Prostate gland (tissue), 2 donors: Measurements from ENCODE around the gene PHF20. TPM values are rescaled to one million over a fixed set of nuclear protein-coding genes. Genes with fewer than 3 reads are reported as not detected.

Experiments
- DNase-seq: peaks from one replicate; pipeline ENCODE4 v3.0.0-alpha.2; 2019; ENCODE audit warnings: low spot score
- H3K27ac ChIP-seq, 2 donors: fragments of 200-600 bp; sonication (generic); 2 replicates each; pipeline ENCODE4 v1.5.1; 2017 to 2019
- H3K27me3 ChIP-seq: fragments of 200-600 bp; sonication (generic); replicated peaks from 2 replicates; pipeline ENCODE4 v1.5.1; 2019; ENCODE audit not compliant: insufficient read depth
- H3K36me3 ChIP-seq, 2 donors: fragments of 200-600 bp; sonication (generic); 1 replicate in 1 of 2; 2 replicates in 1 of 2; pipeline versions ENCODE4 v1.5.1 to v1.8.1; 2017 to 2019
- H3K4me1 ChIP-seq: fragments of 200-600 bp; sonication (generic); replicated peaks from 2 replicates; pipeline ENCODE4 v1.5.1; 2019
- H3K4me3 ChIP-seq, 2 donors: fragments of 200-600 bp; sonication (generic); 2 replicates each; pipeline ENCODE4 v1.5.1; 2017 to 2019
- H3K9me3 ChIP-seq: fragments of 200-600 bp; sonication (generic); 2 replicates; pipeline ENCODE4 v1.5.1; 2017
- CTCF ChIP-seq, 4 experiments: fragments of 200-600 bp in 2 of 4; fragments of 450-650 bp in 2 of 4; sonication (generic) in 2 of 4; IDR thresholded peaks; 1 replicate in 3 of 4; 2 replicates in 1 of 4; pipeline ENCODE4 v1.5.1; 2016 to 2019; ENCODE audit warnings: antibody characterized with exemption in 4 of 4, mild to moderate bottlenecking in 2 of 4, moderate library complexity in 2 of 4
- POLR2A ChIP-seq: fragments of 450-650 bp; IDR thresholded peaks from one replicate; pipeline ENCODE4 v1.6.1; 2016; ENCODE audit warnings: antibody characterized with exemption, mild to moderate bottlenecking
- POLR2AphosphoS5 ChIP-seq: sonication (generic); formaldehyde crosslinking; IDR thresholded peaks from one replicate; pipeline ENCODE4 v1.6.1; 2017; ENCODE audit warnings: antibody characterized with exemption
- WGBS: methylation state at CpG from one replicate; pipeline ENCODE4 v1.1.5; 2018; 5-methylcytosine and 5-hydroxymethylcytosine counted together
- intact Hi-C: fragments of 100-400 bp; cut with DNase I; formaldehyde crosslinking; loops from one replicate; pipeline ENCODE4 v1.14.2; 2022
- total RNA-seq, 2 donors: library from RNA; depleted of rRNA; stranded (reverse); fragments of >200 nt; gene quantifications; one replicate each; pipeline ENCODE4 v1.1.0, GENCODE V29; 2016

The PHF20 gene
- total RNA-seq, 2 donors from 2014 or later: 34.7 to 61.1 TPM

- TF ChIP-seq POLR2A (no peak), POLR2AphosphoS5 (no peak), CTCF (IDR thresholded peaks at IDR 0.05) (no peak)
- intact Hi-C loops: no loop called here
- Histone ChIP-seq H3K36me3 (no peaks in the 10 kb centered on the region), H3K27ac (no peak overlapping the region), H3K4me1 (no peaks in the 10 kb centered on the region), H3K4me3 (no peak overlapping the region), H3K9me3 (no peaks in the 10 kb centered on the region), H3K27me3 (no peaks in the 10 kb centered on the region)
- WGBS: 91% methylated on average over 2 of the region's 2 CpGs
- DNase-seq: no peak
Measured at GRCh38 chr20:35807877-35808276, 36.1 kb downstream of the PHF20 start.

- 82% methylated on average over 2 of the region's 2 CpGs for WGBS
- Histone ChIP-seq H3K27ac (no peak overlapping the region), H3K4me1 (no peaks in the 10 kb centered on the region), H3K36me3 (no peaks in the 10 kb centered on the region), H3K4me3 (no peak overlapping the region), H3K9me3 (no peaks in the 10 kb centered on the region), H3K27me3 (no peaks in the 10 kb centered on the region)
- DNase-seq: no peak
- intact Hi-C loops: no loop called here
- TF ChIP-seq POLR2AphosphoS5: no peak
- no peak for TF ChIP-seq POLR2A
- TF ChIP-seq CTCF (IDR thresholded peaks at IDR 0.05): no peak
Measured at GRCh38 chr20:35820715-35821114, 48.9 kb downstream of the PHF20 start.

GRCh38 chr20:35821807-35822242 is 50.0 kb downstream of the PHF20 start:
- TF ChIP-seq POLR2A (no peak), POLR2AphosphoS5 (no peak), CTCF (IDR thresholded peaks at IDR 0.05) (no peak)
- intact Hi-C loops: no loop called here
- DNase-seq: no peak
- 95% methylated on average over 8 of the region's 8 CpGs for WGBS
- Histone ChIP-seq H3K27ac (no peak overlapping the region), H3K4me3 (no peak overlapping the region), H3K9me3 (no peaks in the 10 kb centered on the region), H3K4me1 (no peaks in the 10 kb centered on the region), H3K36me3 (no peaks in the 10 kb centered on the region), H3K27me3 (no peaks in the 10 kb centered on the region)

- Histone ChIP-seq H3K9me3 (no peaks in the 10 kb centered on the region), H3K36me3 (no peaks in the 10 kb centered on the region), H3K27me3 (no peaks in the 10 kb centered on the region), H3K27ac (no peak overlapping the region), H3K4me1 (no peaks in the 10 kb centered on the region), H3K4me3 (no peak overlapping the region)
- 83% methylated on average over 6 of the region's 6 CpGs for WGBS
- TF ChIP-seq CTCF (IDR thresholded peaks at IDR 0.05): no peak
- no peak for TF ChIP-seq POLR2AphosphoS5
- no peak for TF ChIP-seq POLR2A
- intact Hi-C loops: no loop called here
- DNase-seq: no peak
Measured at GRCh38 chr20:35823147-35823546, 51.3 kb downstream of the PHF20 start.

- intact Hi-C loops: no loop called here
- no peak overlapping the region for H3K4me3 ChIP-seq
- H3K27me3 ChIP-seq: no peaks in the 10 kb centered on the region
- no peaks in the 10 kb centered on the region for H3K4me1 ChIP-seq
- DNase-seq: no peak
- TF ChIP-seq POLR2AphosphoS5 (no peak), POLR2A (no peak), CTCF (IDR thresholded peaks at IDR 0.05) (no peak)
- 88% methylated on average over 2 of the region's 2 CpGs for WGBS
- no peaks in the 10 kb centered on the region for H3K36me3 ChIP-seq
- H3K27ac ChIP-seq: no peak overlapping the region
- no peaks in the 10 kb centered on the region for H3K9me3 ChIP-seq
Measured at GRCh38 chr20:35823937-35824336, 52.1 kb downstream of the PHF20 start.
